Activated CD4-positive, alpha-beta T cell treated with anti-CD3 and anti-CD28 coated beads for 36 hours (primary cell): ENCODE measurements around the gene AK5. TPM values are rescaled to one million over a fixed set of nuclear protein-coding genes. Genes with fewer than 3 reads are reported as not detected.
"Not testable (repeated sequence)": the region's sequence is repeated elsewhere in the genome, so short reads cannot be mapped to it uniquely, and the experiment has no call there.

Experiments used
- ATAC-seq: fragments of 200-7000 bp; cut with Tn5 transposase; one replicate; pipeline ENCODE4 v1.10.0; 2021; ENCODE audit warnings: mild to moderate bottlenecking, moderate library complexity
- CTCF ChIA-PET: fragments of 350-600 bp; sonication (Branson Sonifier 250); formaldehyde crosslinking; loops from one replicate; lab custom pipeline; 2021; ENCODE audit warnings: antibody characterized with exemption; lab: Charles Lee
- POLR2A ChIA-PET: fragments of 350-600 bp; sonication (Branson Sonifier 250); formaldehyde crosslinking; loops from one replicate; lab custom pipeline; 2021; ENCODE audit warnings: antibody characterized with exemption, inconsistent platforms; lab: Charles Lee
- DNase-seq: peaks from one replicate; pipeline ENCODE4 v3.0.0-alpha.2; 2020
- H3K27ac Mint-ChIP-seq: one replicate; pipeline ENCODE4 v1.8.0; 2021; ENCODE audit warnings: mixed read lengths
- H3K27me3 Mint-ChIP-seq: one replicate; pipeline ENCODE4 v1.8.0; 2021; ENCODE audit warnings: mixed read lengths
- H3K36me3 Mint-ChIP-seq: one replicate; pipeline ENCODE4 v1.8.0; 2021; ENCODE audit warnings: low read depth, mixed read lengths
- H3K4me1 Mint-ChIP-seq: one replicate; pipeline ENCODE4 v1.8.0; 2021; ENCODE audit warnings: mixed read lengths
- H3K4me3 Mint-ChIP-seq: one replicate; pipeline ENCODE4 v1.8.0; 2021; ENCODE audit warnings: mild to moderate bottlenecking, moderate library complexity, mixed read lengths
- H3K9me3 Mint-ChIP-seq: one replicate; pipeline ENCODE4 v1.8.0; 2021; ENCODE audit warnings: low read depth, mixed read lengths
- intact Hi-C, 2 experiments: fragments of 100-400 bp; cut with DNase I in 1 of 2; cut with micrococcal nuclease in 1 of 2; formaldehyde crosslinking; loops; one replicate each; pipeline versions ENCODE4 v1.14.2 to v1.15.1; 2022 to 2024; cut with DNase I, micrococcal nuclease
- total RNA-seq, 2 experiments: library from RNA; stranded (reverse); gene quantifications; one replicate each; pipeline ENCODE4 v1.2.3, GENCODE V29; 2021

Gene AK5
- total RNA-seq, 2 experiments from 2014 or later = 9.9 TPM

DNA sequence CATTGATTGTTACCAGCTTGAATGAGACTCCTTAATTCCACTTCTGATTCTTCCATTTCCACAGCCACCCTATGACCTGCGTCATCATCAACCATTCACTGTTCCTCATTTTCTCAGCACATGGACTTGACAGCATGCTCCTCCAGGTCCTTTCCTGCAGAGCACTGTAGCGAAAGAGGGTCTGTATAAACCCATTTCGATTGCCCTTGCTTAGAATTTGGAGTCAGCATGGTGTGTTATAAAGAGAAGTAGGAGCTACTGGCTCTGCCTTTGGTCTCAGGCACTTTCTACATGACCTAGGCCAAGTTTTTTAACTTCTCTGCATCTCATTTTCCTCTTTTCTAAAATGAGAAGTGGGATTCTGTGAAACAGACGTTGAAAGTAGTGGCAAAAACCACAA, 133.8 kb downstream of the AK5 start:
- ChIA-PET CTCF (interaction anchor here (0.7 to 1.3 kb wide), 4 partner anchors 11 to 394 kb away, joined by 3 to 4 read pairs (median 4); no protein-coding TSS in a partner anchor), POLR2A (no interaction called here)
- ATAC-seq (no peak), DNase-seq (no peak)
- Mint-ChIP-seq H3K36me3 (peaks cover 36% of the 10 kb centered on the region), H3K4me1 (peaks cover 37% of the 10 kb centered on the region), H3K9me3 (peaks cover 9% of the 10 kb centered on the region), H3K4me3 (no peak overlapping the region), H3K27ac (no peak overlapping the region), H3K27me3 (no peaks in the 10 kb centered on the region)
- intact Hi-C loops = loop anchor here in 1 of 2 experiments (5.0 kb wide), 1 partner anchor 268 kb away; no protein-coding TSS in a partner anchor

GRCh38 chr1:77416692-77417450, 135.1 kb downstream of the AK5 start:
- H3K27ac Mint-ChIP-seq = no peak overlapping the region
- DNase-seq (no peak), ATAC-seq (no peak)
- H3K9me3 Mint-ChIP-seq = peaks cover 9% of the 10 kb centered on the region
- intact Hi-C loops = loop anchor here in 1 of 2 experiments (1.0 to 5.0 kb wide), 2 partner anchors 9 to 270 kb away; no protein-coding TSS in a partner anchor
- peaks cover 33% of the 10 kb centered on the region for H3K36me3 Mint-ChIP-seq
- no peak overlapping the region for H3K4me3 Mint-ChIP-seq
- POLR2A ChIA-PET = no interaction called here
- H3K4me1 Mint-ChIP-seq = peaks cover 50% of the 10 kb centered on the region
- H3K27me3 Mint-ChIP-seq = no peaks in the 10 kb centered on the region
- CTCF ChIA-PET = no interaction called here

DNA sequence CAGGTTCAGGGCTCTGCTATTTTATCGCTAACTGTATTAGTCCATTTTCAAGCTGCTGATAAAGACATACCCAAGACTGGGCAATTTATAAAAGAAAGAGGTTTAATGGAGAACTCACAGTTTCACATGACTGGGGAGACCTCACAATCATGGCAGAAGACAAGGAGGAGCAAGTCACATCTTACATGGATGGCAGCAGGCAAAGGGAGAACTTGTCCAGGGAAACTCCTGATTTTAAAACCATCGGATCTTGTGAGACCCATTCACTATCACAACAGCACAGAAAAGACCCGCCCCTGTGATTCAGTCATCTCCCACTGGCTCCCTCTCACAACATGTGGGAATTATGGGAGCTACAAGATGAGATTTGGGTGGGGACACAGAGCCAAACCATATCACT, 136.2 kb downstream of the AK5 start:
- H3K4me3 Mint-ChIP-seq, H3K27me3 Mint-ChIP-seq, H3K9me3 Mint-ChIP-seq, DNase-seq, ATAC-seq, H3K27ac Mint-ChIP-seq, POLR2A ChIA-PET: not testable (repeated sequence)
- peaks cover 26% of the 10 kb centered on the region for H3K36me3 Mint-ChIP-seq
- intact Hi-C loops = loop anchor here in 1 of 2 experiments (5.0 kb wide), 1 partner anchor 271 kb away; no protein-coding TSS in a partner anchor
- CTCF ChIA-PET = interaction anchor here (0.5 to 0.6 kb wide), 2 partner anchors 72 to 265 kb away, joined by 3 read pairs; no protein-coding TSS in a partner anchor
- peaks cover 49% of the 10 kb centered on the region for H3K4me1 Mint-ChIP-seq

GRCh38 chr1:77421504-77422233, 139.8 kb downstream of the AK5 start:
- Mint-ChIP-seq H3K27me3 (no peaks in the 10 kb centered on the region), H3K4me3 (no peak overlapping the region), H3K36me3 (peaks cover 34% of the 10 kb centered on the region), H3K27ac (no peak overlapping the region), H3K9me3 (peaks cover 21% of the 10 kb centered on the region), H3K4me1 (peaks cover 51% of the 10 kb centered on the region)
- DNase-seq (peak; percentile 22), ATAC-seq (peak; percentile 47)
- POLR2A ChIA-PET = no interaction called here
- CTCF ChIA-PET = interaction anchor here (1.2 to 1.8 kb wide), 3 partner anchors 11 to 29 kb away, joined by 3 to 6 read pairs (median 3); no protein-coding TSS in a partner anchor
- intact Hi-C loops = no loop called here

DNA sequence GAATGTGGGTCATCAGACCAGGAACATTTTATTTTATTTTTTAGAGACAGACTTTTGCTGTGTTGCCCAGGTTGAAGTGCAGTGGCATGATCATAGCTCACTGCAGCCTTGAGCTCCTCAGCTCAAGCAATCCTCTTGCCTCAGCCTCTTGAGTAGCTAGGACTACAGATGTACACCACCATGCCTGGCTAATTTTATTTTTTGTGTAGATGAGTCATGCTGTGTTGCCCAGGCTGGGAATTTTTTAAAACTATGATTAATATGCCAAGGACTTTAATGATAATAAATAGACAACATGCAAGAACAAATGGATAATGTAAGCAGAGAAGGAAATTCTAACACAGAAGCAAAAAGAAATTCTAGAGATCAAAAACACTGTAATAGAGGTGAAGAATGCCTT, 142.4 kb downstream of the AK5 start:
- ChIA-PET CTCF (no interaction called here), POLR2A (no interaction called here)
- Mint-ChIP-seq H3K4me3 (no peak overlapping the region), H3K4me1 (peaks cover 46% of the 10 kb centered on the region), H3K9me3 (peaks cover 17% of the 10 kb centered on the region), H3K27ac (no peak overlapping the region), H3K27me3 (no peaks in the 10 kb centered on the region), H3K36me3 (peaks cover 16% of the 10 kb centered on the region)
- intact Hi-C loops = no loop called here
- DNase-seq (no peak), ATAC-seq (no peak)

GRCh38 chr1:77428068-77428467, 146.2 kb downstream of the AK5 start:
- DNase-seq (no peak), ATAC-seq (no peak)
- Mint-ChIP-seq H3K4me3 (no peak overlapping the region), H3K9me3 (peaks cover 17% of the 10 kb centered on the region), H3K27me3 (no peaks in the 10 kb centered on the region), H3K4me1 (peaks cover 22% of the 10 kb centered on the region), H3K27ac (no peak overlapping the region), H3K36me3 (peaks cover 12% of the 10 kb centered on the region)
- ChIA-PET CTCF (interaction anchor here (0.5 kb wide), 1 partner anchor 76 kb away, joined by 3 read pairs; no protein-coding TSS in a partner anchor), POLR2A (no interaction called here)
- intact Hi-C loops = loop anchor here in 1 of 2 experiments (5.0 kb wide), 1 partner anchor 254 kb away; the partner anchor contains the start of gene ZZZ3

- CTCF ChIA-PET = interaction anchor here (0.6 kb wide), 1 partner anchor 282 kb away, joined by 3 read pairs; no protein-coding TSS in a partner anchor
Measured at GRCh38 chr1:77430966-77431690, 149.3 kb downstream of the AK5 start.

DNA sequence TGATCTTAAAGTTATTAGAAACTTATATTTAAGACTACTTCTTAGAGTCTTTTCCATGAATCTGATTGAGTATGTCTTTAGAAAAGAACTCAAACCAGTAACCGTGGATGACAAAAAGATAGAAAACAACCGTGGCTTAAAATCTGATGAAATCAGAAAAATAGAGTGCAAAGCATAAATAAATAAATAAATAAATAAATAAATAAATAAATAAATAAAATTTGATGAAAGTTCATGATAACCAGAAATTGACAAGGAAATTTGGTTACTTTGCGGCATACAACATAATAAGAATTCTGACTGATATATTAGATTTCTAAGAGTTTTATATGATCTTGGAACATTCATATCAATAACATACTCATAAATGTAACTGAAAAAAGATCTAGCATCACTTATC, 152.1 kb downstream of the AK5 start:
- H3K9me3 Mint-ChIP-seq = peaks cover 5% of the 10 kb centered on the region
- no peaks in the 10 kb centered on the region for H3K27me3 Mint-ChIP-seq
- H3K36me3 Mint-ChIP-seq = peaks cover 4% of the 10 kb centered on the region
- peaks cover 44% of the 10 kb centered on the region for H3K4me1 Mint-ChIP-seq
- no peak overlapping the region for H3K4me3 Mint-ChIP-seq
- ATAC-seq = no peak
- intact Hi-C loops = loop anchor here (2.0 to 10.0 kb wide), 2 partner anchors 151 to 289 kb away; partner anchors contain the start of gene AK5 (in 1 of the 2)
- no peak overlapping the region for H3K27ac Mint-ChIP-seq
- ChIA-PET CTCF (interaction anchor here (0.6 to 0.7 kb wide), 2 partner anchors 129 to 438 kb away, joined by 3 read pairs; no protein-coding TSS in a partner anchor), POLR2A (no interaction called here)
- DNase-seq = no peak

More at GRCh38 chr1:77430966-77431690, 149.3 kb downstream of the AK5 start:
- Mint-ChIP-seq H3K9me3 (peaks cover 9% of the 10 kb centered on the region), H3K27ac (no peak overlapping the region), H3K4me3 (no peak overlapping the region), H3K4me1 (peaks cover 33% of the 10 kb centered on the region), H3K36me3 (peaks cover 3% of the 10 kb centered on the region), H3K27me3 (no peaks in the 10 kb centered on the region)
- ATAC-seq (no peak), DNase-seq (no peak)
- intact Hi-C loops = loop anchor here in 1 of 2 experiments (10.0 kb wide), 1 partner anchor 286 kb away; no protein-coding TSS in a partner anchor
- POLR2A ChIA-PET = interaction anchor here (0.6 kb wide), 1 partner anchor 65 kb away, joined by 3 read pairs; no protein-coding TSS in a partner anchor

DNA sequence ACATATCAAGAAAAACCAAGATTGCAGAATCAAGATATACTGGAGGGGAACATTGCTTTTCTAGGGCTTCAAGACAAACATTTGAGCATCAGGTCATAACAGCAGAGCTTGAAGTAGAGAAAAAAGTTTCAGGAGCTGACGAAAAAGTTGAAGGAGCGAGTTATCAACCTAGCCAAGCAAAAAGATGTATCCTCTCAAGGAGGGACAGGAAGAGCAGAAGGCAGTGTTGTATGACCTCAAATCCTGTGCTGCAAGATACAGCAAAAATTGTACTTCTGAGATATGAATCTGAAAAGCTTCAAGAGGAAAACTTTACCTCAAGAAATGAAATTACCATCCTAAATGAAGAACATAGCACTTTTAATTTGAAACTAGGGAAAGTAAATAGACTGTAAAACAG, 153.1 kb downstream of the AK5 start:
- intact Hi-C loops = loop anchor here (2.0 to 10.0 kb wide), 5 partner anchors 97 to 290 kb away; partner anchors contain the start of genes AK5 (in 1 of the 2), PIGK (in 1 of the 2) and ZZZ3 (in 1 of the 2)
- ATAC-seq = peak; percentile 68

GRCh38 chr1:77438236-77438913, 156.6 kb downstream of the AK5 start:
- ChIA-PET CTCF (interaction anchor here (0.6 to 1.5 kb wide), 7 partner anchors 9 to 380 kb away, joined by 3 to 6 read pairs (median 3); no protein-coding TSS in a partner anchor), POLR2A (no interaction called here)
- DNase-seq (no peak), ATAC-seq (no peak)
- Mint-ChIP-seq H3K4me3 (peak overlapping the region; percentile 27), H3K36me3 (peaks cover 19% of the 10 kb centered on the region), H3K27me3 (no peaks in the 10 kb centered on the region), H3K9me3 (peaks cover 17% of the 10 kb centered on the region), H3K27ac (peak overlapping the region; percentile 88), H3K4me1 (peaks cover 35% of the 10 kb centered on the region)
- intact Hi-C loops = loop anchor here (5.0 to 10.0 kb wide), 4 partner anchors 94 to 294 kb away; partner anchors contain the start of genes PIGK (in 1 of the 2) and ZZZ3 (in 1 of the 2)

More for the DNA sequence above, 153.1 kb downstream of the AK5 start:
- Mint-ChIP-seq H3K27me3 (no peaks in the 10 kb centered on the region), H3K4me3 (peak overlapping the region; percentile 16), H3K27ac (peak overlapping the region; percentile 79), H3K9me3 (peaks cover 12% of the 10 kb centered on the region), H3K4me1 (peaks cover 44% of the 10 kb centered on the region), H3K36me3 (peaks cover 6% of the 10 kb centered on the region)
- ChIA-PET POLR2A (no interaction called here), CTCF (no interaction called here)
- no peak for DNase-seq
